Lung microvascular endothelial cell (primary cell): ENCODE measurements around the gene CCDC188. TPM values are rescaled to one million over a fixed set of nuclear protein-coding genes. Genes with fewer than 3 reads are reported as not detected.
A peak's percentile ranks its signal among the peaks of the same experiment; 100 is the strongest.

Experiments
- DNase-seq, 2 donors: peaks; one replicate each; pipeline versions ENCODE4 v3.0.0 to v3.0.0-alpha.2; 2010; ENCODE audit warnings: low read depth in 2 of 2
- total RNA-seq: library from RNA; depleted of rRNA; stranded (reverse); fragments of >200 nt; gene quantifications from 2 replicates; pipeline ENCODE4 v1.2.1, GENCODE V29; 2014

CCDC188 gene
- 3.5 and 3.6 TPM in 2 replicates for total RNA-seq

DNA sequence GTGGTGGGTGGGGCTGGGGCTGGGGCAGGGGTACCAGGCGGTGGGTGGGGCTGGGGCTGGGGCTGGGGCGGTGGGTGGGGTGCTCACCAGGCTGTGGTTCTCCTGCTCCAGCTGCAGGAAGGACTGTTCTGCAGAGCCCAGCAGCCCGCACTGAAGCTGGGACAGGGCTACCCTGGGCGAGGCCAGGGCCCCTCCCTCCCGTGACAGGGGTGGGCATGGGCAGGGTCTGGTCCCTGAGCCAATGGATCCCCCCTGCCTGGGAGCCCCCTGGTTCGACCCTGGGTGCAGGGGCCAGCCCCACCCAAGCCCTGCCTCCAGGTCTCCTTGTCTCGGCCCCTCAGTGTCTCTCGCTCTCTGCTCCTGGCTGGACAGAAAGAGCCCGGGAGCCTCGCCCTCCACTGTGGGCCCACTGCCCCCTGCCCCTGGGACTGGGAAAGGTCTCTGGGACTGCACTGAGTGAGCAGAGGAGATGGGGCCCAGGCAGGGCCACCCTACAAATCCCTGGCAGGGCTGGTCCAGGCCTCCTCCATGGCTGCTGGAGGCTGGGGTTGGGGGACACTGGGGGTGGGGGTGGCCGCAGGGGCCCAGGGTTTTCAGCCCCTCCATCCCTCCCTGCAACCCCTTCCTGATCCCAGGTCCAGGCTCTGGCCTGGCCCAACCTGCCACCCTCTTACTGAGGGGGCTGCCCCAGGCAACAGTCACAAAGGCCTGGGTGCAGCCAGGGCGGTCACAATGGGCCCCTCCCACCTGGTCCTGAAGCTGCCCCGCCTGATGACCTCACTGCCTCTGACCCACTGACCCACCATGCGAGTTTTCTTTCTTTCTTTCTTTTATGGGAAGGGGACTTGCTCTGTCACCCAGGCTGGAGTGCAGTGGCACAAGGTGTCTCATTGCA lies at the start of gene CCDC188:
TSS of gene CCDC188 (minus strand) at position 675 of the 895 bp plus-strand sequence. CDS start at position 606, 69 bp downstream.
- DNase-seq, result no peak

DNA sequence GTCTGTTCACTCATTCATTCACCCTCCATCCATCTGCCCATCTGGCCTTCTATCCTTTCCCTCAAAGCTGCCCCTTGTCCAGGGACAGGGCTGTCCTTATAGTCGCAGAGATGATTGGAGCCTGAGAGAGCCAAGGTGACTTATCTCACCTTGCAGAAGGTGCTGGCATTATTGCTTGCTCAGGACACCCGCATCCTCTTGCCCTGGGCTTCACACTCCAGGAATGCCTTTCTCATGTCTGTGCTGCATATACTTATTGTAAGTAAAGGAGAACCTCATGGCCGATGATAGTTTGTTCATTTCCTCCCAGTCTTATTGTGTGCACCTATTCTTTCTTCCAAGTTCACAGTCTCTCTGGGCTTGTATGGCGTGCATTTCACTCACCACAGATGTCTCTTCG lies 49.1 kb upstream of the CCDC188 start:
- no peak for DNase-seq

DNA sequence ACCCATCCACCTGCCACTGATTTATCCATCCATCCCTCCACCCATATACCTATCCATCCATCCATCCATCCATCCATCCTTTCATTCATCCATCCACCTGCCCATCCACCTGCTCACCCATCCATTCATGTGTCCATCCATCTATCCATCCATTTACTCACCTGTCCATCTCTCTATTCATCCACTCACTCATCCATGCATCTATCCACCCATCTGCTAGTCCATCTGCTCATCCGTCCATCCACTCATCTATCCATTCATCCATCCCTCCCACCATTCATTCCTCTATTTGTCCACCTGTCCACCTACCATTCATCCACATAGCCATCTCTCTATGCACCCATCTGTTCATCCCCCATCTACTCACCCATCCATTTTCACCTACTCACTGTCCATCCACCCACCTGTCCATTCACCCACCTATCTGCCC lies 48.6 kb upstream of the CCDC188 start:
- DNase-seq, result no peak

DNA sequence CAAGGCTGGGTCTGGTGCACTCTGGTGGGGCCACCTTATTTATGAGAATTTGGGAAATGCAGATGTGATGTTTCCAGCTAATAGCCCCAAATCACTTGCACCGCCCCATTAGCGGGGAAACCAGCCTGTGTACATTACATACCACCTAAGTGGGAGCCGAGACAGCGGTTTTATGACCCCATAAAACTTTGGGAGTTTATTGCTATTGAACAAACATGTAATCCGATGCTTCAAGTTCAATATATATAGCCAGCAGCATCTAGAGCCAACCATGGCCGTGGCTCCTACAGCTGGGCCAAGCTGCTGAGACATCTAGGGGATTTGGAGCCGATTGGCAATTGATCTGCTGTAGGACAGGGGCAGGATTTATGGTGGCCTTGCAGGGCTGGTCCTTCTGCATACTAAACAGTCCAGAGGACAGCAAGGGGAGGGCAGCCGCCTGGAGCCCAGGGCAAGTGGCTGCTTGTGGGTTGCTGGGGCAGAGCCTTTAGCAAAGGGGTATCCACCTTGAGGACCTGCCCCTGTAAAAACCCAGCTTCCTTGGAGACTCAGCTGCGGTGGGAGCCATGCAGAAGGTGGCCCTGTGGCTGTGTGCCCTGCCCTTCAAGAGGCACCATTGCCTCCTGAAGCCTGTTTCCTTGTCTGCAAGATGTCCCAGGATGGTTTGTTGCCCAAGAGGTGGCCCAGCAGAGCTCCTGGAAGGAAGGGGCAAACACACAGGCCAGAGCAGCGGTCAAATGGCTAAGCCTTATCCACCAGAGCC lies 47.9 kb upstream of the CCDC188 start:
- no peak for DNase-seq

DNA sequence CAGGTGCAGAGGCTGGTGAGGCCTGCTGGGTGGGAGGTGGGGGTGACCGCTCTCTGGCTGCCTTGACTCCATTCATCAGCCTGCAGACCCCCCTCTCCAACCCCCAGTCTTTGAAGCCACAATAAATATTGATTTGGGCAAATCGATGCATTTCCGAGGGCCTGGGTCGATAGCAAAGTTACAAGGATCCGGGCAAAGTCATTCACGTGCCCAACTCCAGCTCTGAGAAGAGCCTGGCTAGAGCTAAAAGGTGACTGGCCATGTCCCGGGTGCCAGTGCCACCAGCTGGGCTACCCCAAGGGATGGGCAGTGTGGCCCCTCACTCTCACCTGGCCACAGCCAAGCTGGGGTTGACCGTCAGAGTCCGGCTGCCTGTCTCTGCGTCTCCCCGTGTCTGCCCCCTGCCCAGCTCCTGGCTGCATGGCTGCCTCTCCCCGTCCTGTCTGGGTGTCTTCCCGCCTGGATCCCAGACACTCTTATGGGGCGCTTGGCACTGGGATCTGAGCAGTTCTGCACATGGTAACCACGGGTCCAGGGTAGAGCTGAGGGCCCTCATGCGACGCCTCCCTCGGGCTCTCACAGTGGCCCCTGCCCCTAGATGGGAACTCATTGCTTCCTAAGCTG lies 46.7 kb upstream of the CCDC188 start:
- no peak for DNase-seq

DNA sequence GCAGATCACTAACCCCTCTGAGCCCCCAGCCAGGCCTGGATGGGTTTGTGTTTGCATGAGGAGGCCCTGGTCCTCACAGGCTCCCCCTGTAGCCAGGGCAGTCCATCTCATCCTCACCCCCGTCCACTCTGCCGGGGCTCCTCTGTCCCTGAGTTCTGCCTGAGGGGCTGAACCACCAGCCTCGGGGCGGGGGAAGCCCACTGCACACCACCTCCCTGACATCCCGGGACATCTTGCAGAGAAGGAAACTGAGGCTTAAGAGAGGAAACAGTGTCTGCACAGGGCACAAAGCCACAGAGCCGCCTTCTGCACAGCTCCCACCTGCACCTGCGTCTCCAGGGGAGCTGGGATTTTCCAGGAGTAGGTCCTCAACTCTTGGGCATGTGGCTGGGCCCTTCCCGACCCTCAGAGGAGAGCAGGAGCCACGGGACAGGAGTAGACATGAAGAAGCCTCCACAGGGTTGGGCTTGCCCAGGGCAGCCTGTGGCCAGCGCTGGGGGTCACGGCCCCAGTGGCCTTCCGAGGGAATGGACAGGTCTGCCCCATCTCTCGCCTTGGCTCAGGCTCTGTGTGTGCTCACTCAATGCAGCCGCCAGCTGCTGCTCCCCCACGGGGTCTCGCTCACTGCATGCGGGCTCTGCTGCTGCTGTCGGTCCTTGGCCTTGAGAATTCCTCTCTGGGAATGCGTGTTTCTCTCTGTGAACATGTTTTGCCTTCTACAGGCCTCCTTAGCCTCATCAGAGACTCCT lies 45.4 kb upstream of the CCDC188 start:
- no peak for DNase-seq

DNA sequence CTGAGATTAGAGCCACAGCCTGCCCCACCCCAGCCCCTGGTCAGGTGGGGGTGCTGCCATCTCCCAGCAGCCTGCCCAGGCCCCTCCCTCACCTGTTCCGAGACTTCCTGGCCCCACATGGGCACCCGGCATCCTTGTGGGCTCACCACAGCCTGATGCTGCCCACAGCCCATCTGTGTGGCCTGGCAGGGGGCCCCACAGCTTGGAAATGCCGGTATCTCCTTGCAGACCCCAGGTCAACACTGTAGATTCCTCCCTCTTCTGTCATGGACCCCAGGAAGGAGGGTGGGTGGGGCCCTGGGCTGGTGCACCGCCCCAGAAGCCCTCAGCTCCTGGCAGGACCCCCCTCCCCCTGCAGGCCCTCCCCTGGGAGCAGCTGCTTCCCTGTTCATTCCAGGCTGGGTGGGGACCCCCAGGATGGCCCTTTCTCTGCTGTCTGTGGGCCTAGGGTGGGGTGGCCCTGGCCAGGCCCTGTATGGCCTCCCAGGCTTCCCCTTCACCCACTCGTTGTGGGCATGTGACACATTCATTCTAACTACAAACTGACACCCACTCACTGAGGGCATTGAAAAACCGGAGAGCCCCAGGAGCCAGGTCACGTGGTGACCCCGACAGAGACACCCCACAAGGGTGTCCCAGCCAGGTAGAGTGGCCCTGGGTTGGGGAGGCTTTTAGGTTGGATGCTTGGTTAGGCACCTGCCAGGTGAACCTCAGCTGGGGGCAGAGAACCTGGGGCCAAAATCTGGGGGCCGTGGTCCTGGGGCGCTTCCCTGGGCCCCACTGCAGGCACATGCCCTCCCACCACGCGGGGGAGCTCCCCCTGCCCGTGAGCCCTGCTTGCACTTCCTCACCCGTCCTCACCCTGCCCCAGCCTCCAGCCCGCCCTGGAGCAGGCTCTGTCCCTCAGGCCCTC lies 44.1 kb upstream of the CCDC188 start:
- DNase-seq, result no peak

DNA sequence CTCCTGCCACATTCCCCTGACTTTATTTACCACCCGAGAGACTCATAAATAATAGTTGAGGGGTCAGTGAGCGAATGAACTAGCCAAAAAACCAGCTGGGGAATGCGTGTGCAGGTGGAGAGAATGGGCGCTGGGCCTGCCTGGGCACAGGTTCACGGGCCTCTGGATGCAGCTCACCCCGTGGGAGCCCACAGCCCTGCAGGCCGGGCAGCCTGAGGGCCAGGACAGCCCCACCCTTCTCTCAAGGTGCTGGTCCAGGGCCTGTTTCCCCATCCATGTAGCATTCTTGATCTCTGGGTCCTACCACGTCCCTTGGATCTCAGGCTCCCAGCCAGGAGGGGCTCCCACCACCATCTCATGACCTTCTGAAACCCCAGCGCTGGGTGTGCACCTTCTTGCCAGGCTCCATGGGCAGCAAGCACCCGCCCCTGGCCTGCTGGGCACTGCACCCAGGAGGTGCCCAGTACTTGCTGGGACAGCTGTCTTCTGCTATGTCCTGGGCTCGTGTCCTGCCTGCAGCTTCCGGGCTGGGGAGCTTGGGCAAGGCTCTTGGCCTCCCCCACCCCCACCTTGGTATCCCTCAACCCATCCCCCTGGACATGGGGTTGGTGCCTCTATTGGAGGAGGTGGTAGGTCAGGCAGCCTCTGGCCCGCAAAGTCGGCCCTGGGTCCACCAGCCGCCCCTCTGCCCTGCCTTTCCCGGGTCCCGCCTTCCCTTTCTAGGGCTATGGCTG lies 43.1 kb upstream of the CCDC188 start:
- no peak for DNase-seq

DNA sequence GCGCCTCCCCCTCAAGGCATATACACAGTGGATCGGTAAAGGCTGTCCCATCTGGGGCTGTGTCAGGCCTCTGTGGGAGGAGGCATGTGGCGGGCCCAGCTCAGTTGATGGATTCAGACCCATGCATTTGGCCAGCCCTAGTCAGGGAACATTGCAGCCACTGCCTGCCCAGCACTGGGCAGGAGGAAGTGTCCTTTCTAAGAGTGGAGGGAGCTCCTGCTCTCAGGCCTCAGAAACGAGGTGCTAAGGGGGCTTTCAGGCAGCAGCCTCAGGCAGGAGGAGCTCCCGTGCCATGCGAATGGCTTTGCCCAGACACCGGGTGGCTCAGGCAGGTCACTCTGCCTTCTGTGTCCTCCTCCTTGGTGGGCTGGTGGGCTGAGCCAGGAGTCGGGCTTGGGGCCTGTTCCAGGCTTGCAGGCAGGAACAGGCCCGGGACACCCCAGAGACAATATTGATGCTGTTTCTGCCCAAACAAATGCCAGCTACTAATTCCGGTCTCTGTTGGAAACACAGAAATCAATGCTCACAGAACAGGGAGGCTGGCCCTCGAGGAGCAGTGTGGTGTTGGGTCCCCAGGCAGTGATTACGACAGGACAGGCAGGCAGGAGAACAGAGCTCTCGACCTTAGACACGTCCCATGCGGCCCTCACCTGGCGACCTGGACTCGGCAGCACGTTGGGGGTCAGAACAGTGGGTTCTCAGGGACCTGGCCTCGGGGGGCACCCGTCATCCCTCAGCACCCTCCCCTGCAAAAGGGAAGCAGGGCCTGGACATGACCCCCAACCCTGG lies 42.3 kb upstream of the CCDC188 start:
- no peak for DNase-seq

DNA sequence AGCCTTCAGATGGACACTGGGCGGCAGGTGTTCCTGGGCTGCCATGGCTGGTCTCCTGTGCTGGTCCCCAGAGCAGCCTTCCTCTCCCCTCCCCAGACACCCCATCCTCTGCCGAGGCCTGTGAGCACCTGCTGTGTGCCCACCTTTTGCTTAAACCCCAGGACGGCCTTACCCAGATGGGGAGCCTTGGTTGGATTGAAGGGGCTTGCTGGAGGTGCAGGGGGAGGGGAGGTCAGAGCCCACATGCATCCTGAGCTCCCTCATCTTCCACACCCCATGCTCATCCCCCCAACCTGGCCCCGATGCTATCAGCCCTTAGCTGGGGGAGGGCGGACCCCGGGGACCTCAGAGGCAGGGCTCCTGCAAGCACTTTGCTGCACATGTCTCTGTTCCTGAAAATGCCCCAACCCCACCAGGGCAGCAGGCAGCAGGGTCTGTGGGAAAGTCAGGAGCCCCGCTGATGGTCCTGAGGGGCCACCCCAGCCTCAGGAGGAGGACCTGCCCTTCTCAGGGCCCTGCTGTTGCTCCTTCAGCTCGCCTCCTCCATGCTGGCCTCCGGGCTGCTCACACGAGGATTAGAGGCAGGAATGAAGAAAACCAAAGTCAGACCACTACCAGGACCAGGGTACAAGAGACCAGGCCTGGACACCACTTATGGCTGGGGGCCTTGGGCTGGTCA lies 41.6 kb upstream of the CCDC188 start:
- DNase-seq, result no peak

DNA sequence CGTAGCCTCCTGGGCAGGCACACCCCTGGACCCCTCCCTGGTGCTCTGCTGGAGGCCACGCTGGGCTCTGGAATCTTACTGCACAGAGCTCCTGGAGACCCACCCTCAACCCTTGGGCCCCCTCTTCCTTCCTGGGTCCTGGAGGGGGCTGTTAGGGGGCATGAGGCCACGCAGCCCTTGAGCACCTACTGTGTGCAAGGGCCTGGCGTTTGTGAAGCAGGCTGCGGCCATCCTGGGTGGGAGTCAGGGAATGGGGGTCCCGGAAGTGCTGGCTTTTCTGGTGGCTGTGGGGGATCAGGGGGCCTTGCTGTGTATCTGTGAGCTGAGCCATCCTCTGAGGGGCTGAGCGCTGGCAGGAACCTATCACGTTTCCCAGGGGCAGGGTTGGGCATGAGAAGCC lies 40.9 kb upstream of the CCDC188 start:
- DNase-seq, result no peak

DNA sequence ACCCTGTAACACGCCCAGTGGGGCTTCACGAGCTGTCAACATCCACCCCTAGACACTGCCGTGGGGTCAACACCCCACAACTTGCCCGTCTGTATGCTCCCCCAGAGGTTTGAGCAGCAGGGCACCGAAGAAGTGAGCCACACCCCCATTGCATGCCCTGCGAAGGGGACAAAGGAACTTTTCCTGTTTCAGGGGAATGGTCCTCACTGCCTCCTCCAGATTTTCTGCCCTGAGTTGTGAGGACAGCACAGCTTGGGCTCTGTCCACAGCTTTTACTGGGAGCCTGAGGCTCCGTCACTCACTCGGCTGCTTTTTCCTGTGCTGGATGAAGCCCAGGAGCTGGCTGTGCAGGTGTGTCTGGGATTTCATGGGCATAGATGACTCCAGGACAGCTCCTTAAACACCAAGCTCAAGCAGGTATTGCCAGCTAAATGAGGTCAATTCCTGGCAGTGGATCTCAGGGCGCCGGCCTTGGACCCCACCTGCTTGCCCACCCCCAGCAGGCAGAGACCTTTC lies 40.2 kb upstream of the CCDC188 start:
- DNase-seq, result no peak

DNA sequence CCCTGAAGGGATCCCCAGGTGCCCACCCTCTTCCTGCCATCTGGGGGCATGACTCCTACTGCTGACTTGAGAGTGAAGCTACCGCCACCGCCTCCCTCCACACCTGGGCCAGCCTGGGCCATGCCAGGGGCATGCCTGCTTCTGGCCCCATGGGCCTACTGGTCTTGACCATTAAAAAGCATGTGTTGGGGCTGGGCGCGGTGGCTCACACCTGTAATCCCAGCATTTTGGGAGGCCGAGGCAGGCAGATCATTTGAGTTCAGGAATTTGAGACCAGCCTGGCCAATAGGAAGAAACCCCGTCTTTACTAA lies 37.7 kb upstream of the CCDC188 start:
- no peak for DNase-seq

DNA sequence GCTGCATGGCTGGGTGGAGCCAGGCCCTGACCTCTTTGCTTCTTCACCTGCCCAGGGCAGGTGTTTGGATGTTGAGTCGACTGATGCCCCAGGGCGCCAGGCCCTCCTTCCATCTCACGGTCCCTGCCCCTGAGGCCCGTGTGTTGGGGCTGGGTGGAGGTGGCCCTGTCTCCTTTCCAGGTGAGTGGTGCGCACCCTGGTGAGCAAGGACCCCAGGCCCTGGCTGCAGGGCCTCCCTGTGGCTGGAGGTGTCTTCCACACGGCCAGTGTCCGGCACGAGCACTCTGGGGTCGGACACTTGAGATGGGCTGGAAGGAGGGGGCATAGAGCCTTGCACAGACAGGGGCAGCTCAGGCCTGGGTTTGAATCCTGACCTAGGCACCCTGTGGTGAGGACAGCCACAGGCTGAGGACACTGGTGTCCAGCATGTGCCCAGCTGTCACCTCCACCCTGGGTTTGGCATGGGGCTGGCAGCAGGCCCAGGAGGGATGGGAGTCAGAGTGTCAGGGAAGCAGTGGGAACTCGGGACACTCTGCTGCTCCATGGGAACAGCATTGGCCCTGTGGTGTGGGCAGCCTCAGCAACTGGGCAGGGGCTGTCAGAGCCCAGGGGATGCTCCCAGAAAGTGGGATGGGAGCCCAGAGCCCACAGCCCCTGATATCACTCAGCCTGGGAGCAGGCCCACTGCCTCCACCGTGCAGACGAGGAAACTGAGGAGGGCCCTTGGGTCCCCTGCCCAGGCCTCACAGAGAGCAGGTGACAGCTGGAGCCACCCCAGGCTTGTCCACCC lies 37.1 kb upstream of the CCDC188 start:
- DNase-seq, result no peak

DNA sequence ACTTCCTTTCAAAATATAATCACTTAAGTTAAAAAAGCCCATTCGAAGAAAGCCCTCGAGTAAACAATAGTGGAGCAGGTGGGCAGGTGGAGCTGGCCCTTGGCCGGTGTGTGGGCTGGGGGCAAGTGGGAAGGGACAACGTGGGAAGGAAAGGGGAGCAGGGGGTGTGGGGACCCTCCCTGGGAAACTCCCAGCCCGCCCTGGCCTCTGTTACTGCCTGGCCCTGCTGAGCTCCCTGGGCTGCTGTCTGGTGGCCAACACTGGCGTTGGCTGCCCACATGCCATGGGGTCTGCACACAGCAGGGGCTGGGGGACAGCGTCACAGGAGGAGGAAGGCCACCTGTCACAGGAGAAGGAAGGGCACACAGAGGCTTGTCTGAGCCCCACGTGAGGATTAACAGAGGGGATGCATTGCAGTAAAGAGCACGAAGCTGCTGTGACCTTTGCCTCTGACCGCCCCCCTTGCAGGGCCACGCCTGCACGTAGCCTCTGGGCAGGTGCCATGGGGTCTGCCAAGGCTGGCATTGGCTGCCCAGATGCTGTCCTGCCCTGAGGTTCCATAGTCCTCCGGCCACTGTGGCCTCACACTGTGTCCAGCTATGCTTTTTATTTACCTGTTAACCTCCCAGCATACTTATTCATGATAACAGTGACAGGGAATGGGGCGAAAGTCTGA lies 36.2 kb upstream of the CCDC188 start:
- DNase-seq, result no peak

DNA sequence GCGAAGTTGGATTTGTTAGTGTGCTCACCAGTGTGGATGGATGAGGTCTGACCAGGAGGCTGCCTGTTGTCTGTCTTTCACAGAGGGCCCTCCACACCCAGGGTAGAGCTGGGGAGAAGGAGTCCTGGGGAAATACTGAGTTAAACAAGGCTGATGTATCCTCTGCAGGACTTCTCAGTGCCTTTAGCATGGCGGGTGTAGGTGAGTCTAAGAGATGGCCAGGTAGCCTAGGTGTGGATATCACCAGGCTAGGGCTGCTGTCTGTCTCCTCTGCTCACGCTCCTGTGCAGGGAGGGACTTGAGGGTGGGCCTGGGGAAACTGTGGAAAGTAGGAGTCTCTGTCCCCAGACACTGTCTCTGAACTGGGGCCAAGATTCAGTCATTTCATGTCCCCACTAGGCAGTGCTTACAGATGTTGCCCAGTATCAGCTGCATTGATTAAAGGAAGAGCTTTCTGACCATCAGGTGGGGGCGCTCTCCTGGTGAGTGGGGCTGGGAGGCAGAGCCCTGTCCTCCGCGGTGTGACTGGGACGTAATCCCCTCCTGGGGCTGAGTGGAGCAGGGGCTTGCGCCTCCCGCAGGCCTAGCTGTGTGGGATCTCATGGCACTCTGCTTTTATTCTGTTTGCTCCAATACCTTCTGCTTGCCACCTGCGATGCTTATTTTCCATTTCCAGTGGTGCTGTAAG lies 35.5 kb upstream of the CCDC188 start:
- peak in 1 of 2 donors; percentile 44 for DNase-seq
